Esophagus squamous epithelium (tissue), 4 donors: ENCODE results near the gene TCF4.

Source experiments
- POLR2A ChIP-seq, 4 donors: fragments of 450-650 bp; IDR thresholded peaks; one replicate each; pipeline ENCODE4 v1.6.1; 2017; ENCODE audit warnings: antibody characterized with exemption in 4 of 4, mild to moderate bottlenecking in 4 of 4, moderate library complexity in 3 of 4
- TF ChIP-seq, protein P1 (sequence below), 6 experiments: fragments of 450-650 bp in 4 of 6; fragments of 200-600 bp in 2 of 6; sonication (generic) in 2 of 6; IDR thresholded peaks; one replicate each; pipeline ENCODE4 v1.5.1; 2016 to 2019; ENCODE audit warnings: antibody characterized with exemption in 6 of 6, mild to moderate bottlenecking in 4 of 6, moderate library complexity in 4 of 6

GRCh38 chr18:55398858-55399257, 189.1 kb downstream of the TCF4 start:
- TF ChIP-seq, protein P1, sequence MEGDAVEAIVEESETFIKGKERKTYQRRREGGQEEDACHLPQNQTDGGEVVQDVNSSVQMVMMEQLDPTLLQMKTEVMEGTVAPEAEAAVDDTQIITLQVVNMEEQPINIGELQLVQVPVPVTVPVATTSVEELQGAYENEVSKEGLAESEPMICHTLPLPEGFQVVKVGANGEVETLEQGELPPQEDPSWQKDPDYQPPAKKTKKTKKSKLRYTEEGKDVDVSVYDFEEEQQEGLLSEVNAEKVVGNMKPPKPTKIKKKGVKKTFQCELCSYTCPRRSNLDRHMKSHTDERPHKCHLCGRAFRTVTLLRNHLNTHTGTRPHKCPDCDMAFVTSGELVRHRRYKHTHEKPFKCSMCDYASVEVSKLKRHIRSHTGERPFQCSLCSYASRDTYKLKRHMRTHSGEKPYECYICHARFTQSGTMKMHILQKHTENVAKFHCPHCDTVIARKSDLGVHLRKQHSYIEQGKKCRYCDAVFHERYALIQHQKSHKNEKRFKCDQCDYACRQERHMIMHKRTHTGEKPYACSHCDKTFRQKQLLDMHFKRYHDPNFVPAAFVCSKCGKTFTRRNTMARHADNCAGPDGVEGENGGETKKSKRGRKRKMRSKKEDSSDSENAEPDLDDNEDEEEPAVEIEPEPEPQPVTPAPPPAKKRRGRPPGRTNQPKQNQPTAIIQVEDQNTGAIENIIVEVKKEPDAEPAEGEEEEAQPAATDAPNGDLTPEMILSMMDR (IDR thresholded peaks at IDR 0.05), result no peak
- no peak for TF ChIP-seq POLR2A (IDR thresholded peaks at IDR 0.05)
